ENCODE measurements around the gene UBE2L5.

UBE2L5 gene

DNA sequence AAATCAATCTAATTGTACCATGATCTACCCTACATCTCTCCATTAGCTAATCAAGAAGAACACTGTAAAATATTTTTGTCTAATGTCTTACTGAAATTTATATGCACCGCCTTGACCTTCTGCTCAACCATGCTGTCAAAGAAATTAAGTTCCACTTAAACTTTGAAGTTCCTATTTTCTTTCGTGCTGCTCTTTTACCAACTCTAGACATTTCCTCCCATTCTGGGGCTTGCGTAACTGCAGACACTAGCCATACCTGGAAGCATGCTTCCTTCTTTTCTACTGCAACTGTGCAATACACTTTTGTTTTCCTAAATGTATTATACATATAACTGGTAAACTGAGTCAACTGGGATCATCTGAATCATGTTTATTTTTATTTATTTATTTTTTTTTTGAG is 8.5 kb upstream of the UBE2L5 start:
- in situ Hi-C loops (cut with HindIII; ENCODE audit: low sequenced_read_pairs), result no loop called here
- H3K4me3 ChIP-seq (ENCODE audit: low read depth, low read length), result no peak overlapping the region
- TF ChIP-seq, protein P1, sequence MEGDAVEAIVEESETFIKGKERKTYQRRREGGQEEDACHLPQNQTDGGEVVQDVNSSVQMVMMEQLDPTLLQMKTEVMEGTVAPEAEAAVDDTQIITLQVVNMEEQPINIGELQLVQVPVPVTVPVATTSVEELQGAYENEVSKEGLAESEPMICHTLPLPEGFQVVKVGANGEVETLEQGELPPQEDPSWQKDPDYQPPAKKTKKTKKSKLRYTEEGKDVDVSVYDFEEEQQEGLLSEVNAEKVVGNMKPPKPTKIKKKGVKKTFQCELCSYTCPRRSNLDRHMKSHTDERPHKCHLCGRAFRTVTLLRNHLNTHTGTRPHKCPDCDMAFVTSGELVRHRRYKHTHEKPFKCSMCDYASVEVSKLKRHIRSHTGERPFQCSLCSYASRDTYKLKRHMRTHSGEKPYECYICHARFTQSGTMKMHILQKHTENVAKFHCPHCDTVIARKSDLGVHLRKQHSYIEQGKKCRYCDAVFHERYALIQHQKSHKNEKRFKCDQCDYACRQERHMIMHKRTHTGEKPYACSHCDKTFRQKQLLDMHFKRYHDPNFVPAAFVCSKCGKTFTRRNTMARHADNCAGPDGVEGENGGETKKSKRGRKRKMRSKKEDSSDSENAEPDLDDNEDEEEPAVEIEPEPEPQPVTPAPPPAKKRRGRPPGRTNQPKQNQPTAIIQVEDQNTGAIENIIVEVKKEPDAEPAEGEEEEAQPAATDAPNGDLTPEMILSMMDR (IDR thresholded peaks at IDR 0.05; ENCODE audit: low read depth, low read length), result no peak
- DNase-seq (ENCODE audit: low read depth, low spot score), result no peak

DNA sequence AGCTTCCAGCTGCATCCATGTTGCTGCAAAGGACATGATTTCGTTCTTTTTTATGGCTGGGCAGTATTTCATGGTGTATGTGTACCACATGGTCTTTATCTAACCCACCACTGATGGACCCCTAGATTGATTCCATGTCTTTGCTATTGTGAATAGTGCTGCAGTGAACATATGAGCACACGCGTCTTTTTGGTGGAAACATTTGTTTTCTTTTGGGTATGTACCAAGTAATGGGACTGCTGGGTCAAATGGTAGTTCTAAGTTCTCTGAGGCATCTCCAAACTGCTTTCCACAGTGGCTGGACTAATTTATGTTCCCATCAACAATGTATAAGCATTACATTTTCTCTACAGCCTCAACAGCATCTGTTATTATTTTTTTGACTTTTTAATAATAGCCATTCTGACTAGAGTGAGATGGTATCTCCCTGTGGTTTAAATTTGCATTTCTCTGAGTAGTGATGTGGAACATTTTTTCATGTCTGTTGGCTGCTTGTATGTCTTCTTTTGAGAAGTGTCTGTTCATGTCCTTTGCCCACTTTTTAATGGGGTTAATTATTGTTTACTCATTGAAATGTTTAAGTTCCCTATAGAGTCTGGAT is 6.8 kb upstream of the UBE2L5 start:
- in situ Hi-C loops (cut with HindIII; ENCODE audit: low sequenced_read_pairs), result no loop called here
- TF ChIP-seq, protein P1 (IDR thresholded peaks at IDR 0.05; ENCODE audit: low read depth, low read length), result no peak
- peak; percentile 8 for DNase-seq (ENCODE audit: low read depth, low spot score)
- H3K4me3 ChIP-seq (ENCODE audit: low read depth, low read length), result no peak overlapping the region

DNA sequence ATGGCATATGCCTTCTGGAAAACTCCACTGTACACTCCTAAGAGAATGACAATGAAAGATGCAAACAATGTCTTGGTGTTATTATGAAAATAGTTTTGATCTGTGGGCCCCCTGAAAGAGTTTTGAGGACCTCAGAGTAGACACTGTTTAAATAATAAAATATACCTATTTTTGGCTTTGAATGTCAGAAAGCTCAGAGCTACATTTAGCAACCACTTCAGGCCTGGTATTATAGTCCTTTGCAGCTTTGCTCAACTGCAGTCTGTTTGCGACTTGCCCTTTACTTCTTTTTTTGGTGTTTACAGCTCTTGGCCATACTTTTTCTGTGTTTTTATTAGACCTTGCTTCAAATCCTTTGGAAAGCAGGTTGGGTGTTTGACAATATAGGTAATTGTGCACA is 5.8 kb upstream of the UBE2L5 start:
- H3K4me3 ChIP-seq (ENCODE audit: low read depth, low read length), result no peak overlapping the region
- no peak for DNase-seq (ENCODE audit: low read depth, low spot score)
- TF ChIP-seq, protein P1 (IDR thresholded peaks at IDR 0.05; ENCODE audit: low read depth, low read length), result no peak
- in situ Hi-C loops (cut with HindIII; ENCODE audit: low sequenced_read_pairs), result no loop called here

DNA sequence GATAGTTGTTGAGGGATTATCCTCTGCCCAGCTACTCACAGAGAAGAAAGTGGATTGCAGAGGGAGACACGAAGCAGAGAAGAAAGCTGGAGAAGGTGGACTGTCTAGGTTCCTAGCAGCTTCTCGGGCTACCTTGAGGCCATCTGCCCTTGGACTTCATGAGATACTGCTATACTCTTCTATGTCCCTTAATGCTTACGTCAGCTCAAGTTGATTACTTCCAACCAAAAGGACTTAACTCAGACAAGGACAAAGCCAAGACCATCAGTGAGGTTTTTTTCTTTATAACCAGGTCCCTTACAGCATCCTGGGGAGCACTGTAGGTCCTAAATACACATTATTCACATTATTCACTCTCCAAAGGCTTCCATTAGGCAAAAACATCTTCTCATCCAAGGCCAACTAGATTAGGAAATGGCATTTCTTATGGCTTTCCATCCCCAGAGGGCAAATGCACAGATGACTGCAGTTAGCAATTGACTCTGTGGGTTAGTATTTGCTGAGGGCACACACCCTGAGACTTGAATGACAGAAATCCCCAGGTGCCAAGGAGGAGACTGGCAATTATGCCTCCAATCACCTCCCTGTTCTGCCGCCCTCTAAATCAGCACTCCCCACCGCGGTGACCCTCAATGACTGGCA is 4.1 kb upstream of the UBE2L5 start:
- DNase-seq (ENCODE audit: low read depth, low spot score), result no peak
- TF ChIP-seq, protein P1 (IDR thresholded peaks at IDR 0.05; ENCODE audit: low read depth, low read length), result no peak
- H3K4me3 ChIP-seq (ENCODE audit: low read depth, low read length), result no peak overlapping the region
- in situ Hi-C loops (cut with HindIII; ENCODE audit: low sequenced_read_pairs), result no loop called here

DNA sequence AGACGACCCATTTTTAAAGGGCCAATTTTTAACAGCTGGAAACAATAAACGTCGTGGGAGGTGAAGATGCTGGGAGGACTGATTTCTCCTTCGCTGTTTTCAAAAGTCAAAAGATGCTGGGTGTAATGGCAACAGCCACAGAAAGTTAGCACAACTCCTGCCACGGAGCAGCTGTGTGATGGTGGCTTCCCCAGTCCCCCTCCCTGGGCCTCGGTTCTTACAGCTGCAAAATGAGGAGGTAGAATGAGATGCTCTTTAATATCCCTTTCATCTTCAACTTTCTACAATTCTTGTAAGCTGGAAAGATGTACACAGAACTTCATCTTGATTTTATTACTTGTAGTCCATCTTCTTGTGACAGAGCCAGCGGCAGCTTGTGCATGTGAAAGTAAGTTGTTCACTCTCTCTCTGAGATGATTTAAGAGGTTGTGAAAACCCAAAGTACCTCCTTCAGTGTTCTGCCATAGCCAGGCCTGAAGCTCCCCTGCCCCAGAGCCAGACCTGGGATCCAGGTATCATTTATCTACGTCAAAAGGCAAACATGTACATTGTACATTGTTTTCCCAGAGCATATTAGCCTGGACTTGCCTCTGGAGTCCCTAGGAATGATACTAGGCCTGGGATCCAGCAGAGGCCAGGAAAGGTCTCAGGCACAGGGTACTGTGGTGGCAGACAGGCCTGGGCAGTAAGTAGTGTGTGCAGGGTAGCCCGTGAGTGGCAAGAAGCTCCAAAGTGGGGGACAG is 3.4 kb upstream of the UBE2L5 start:
- in situ Hi-C loops (cut with HindIII; ENCODE audit: low sequenced_read_pairs), result no loop called here
- DNase-seq (ENCODE audit: low read depth, low spot score), result no peak
- H3K4me3 ChIP-seq (ENCODE audit: low read depth, low read length), result no peak overlapping the region
- TF ChIP-seq, protein P1 (IDR thresholded peaks at IDR 0.05; ENCODE audit: low read depth, low read length), result no peak

DNA sequence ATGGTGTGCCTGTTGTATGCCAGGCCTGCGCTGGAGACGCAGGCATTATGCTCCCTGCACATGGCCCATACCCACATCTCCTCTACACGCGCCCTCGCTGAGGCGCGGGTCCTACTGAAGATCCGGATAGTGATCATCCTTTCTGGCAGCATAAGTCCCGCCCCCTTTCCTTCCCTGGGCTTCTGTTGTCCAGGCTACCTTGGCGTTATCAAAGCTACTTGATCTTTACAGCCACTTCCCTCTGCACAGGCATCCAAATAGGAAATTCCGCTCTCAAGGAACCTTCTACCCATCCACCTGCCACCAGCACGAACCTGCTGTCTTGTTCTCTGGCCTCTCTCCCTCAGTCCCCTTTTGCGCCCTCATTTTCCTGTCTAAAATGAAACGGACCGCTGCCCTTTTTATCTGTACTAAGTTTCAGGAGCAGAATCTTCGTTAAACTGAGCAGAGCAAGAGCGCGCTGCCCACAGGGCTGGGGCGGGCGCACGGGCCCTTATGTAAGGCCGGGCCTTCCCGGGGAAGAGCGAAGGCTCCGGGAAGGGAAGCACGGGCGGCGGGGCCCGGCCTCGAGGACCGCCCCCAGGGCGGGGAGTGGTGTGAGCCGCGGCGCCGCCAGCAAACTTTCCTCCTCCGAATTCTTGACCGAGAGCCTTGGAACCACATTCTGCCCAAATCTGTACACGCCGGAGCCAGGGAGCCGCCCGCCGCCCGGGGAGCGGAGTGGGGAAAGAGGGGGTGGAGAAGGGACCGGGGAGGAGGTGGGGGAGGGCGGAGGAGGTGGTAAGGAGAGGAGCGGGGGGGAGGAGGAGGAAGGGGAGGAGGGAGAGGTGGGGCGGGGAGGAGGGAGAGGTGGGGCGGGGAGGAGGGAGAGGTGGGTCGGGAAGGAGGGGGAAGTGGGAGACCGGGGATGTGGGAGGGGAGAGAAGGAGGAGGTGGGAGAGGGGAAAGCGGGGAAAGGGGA is 920 bp upstream of the UBE2L5 start:
- TF ChIP-seq, protein P1 (IDR thresholded peaks at IDR 0.05; ENCODE audit: low read depth, low read length), result no peak
- peak; percentile 89 for DNase-seq (ENCODE audit: low read depth, low spot score)
- in situ Hi-C loops (cut with HindIII; ENCODE audit: low sequenced_read_pairs), result no loop called here
- peak overlapping the region; percentile 59 for H3K4me3 ChIP-seq (ENCODE audit: low read depth, low read length)
